Effector memory CD4-positive, alpha-beta T cell (primary cell): Measurements from ENCODE around the gene DCAF7.

Experiments used
- DNase-seq, 3 donors: peaks; one replicate each; pipeline ENCODE4 v3.0.0-alpha.2; 2020
- H3K27ac ChIP-seq: 2 replicates; pipeline ENCODE4 v1.7.0; 2013; ENCODE audit warnings: mild to moderate bottlenecking, low read length, moderate library complexity; ENCODE audit not compliant: insufficient read depth, poor library complexity, severe bottlenecking
- H3K27me3 ChIP-seq: replicated peaks from 2 replicates; pipeline ENCODE4 v1.7.0; 2013; ENCODE audit warnings: mild to moderate bottlenecking, low read length; ENCODE audit not compliant: insufficient read depth, control insufficient read depth, poor library complexity, severe bottlenecking
- H3K36me3 ChIP-seq: 2 replicates; pipeline ENCODE4 v1.7.0; 2013; ENCODE audit warnings: mild to moderate bottlenecking, low read length, moderate library complexity; ENCODE audit not compliant: control insufficient read depth, insufficient read depth
- H3K4me1 ChIP-seq: 2 replicates; pipeline ENCODE4 v1.7.0; 2013; ENCODE audit warnings: low read length, mild to moderate bottlenecking; ENCODE audit not compliant: control insufficient read depth, insufficient read depth, poor library complexity, severe bottlenecking
- H3K4me3 ChIP-seq: 2 replicates; pipeline ENCODE4 v1.7.0; 2013; ENCODE audit warnings: low read length, low read depth, mild to moderate bottlenecking; ENCODE audit not compliant: insufficient read depth, poor library complexity, severe bottlenecking
- H3K9me3 ChIP-seq: 2 replicates; pipeline ENCODE4 v1.7.0; 2013; ENCODE audit warnings: mild to moderate bottlenecking, low read length, moderate library complexity; ENCODE audit not compliant: control insufficient read depth

DCAF7 gene

GRCh38 chr17:63629627-63630026, 79.3 kb downstream of the DCAF7 start:
- H3K9me3 ChIP-seq = no peaks in the 10 kb centered on the region
- H3K27ac ChIP-seq = no peak overlapping the region
- H3K27me3 ChIP-seq = no peaks in the 10 kb centered on the region
- H3K4me1 ChIP-seq = peaks cover 12% of the 10 kb centered on the region
- H3K4me3 ChIP-seq = no peak overlapping the region
- DNase-seq = no peak
- peaks cover 27% of the 10 kb centered on the region for H3K36me3 ChIP-seq

DNA sequence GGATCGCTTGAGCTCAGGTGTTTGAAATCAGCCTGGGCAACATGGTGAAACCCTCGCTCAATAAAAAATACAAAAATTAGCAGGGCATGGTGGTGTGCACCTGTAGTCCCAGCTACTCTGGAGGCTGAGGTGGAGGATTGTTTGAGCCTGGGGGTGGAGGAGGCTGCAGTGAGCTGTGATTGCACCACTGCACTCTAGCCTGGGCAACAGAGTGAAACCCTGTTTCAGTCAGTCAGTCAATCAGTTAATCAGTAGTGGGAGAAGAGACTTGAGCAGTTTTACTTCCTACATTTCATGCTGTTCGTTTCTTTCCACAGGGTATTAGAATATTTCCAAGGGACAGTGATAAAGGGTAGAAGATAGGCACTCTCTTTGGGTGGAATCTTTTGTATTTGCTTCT, 80.8 kb downstream of the DCAF7 start:
- Histone ChIP-seq H3K9me3 (no peaks in the 10 kb centered on the region), H3K27ac (no peak overlapping the region), H3K4me1 (peaks cover 6% of the 10 kb centered on the region), H3K27me3 (no peaks in the 10 kb centered on the region), H3K4me3 (no peak overlapping the region), H3K36me3 (peaks cover 31% of the 10 kb centered on the region)
- DNase-seq = no peak

- Histone ChIP-seq H3K4me3 (no peak overlapping the region), H3K36me3 (peaks cover 37% of the 10 kb centered on the region), H3K27ac (no peak overlapping the region), H3K4me1 (peaks cover 6% of the 10 kb centered on the region), H3K9me3 (no peaks in the 10 kb centered on the region), H3K27me3 (no peaks in the 10 kb centered on the region)
- DNase-seq = no peak
Observed at GRCh38 chr17:63631626-63632025, 81.3 kb downstream of the DCAF7 start.

- H3K4me1 ChIP-seq = peaks cover 6% of the 10 kb centered on the region
- H3K36me3 ChIP-seq = peaks cover 41% of the 10 kb centered on the region
- H3K9me3 ChIP-seq = no peaks in the 10 kb centered on the region
- DNase-seq = no peak
- no peak overlapping the region for H3K27ac ChIP-seq
- H3K4me3 ChIP-seq = no peak overlapping the region
- H3K27me3 ChIP-seq = no peaks in the 10 kb centered on the region
Observed at GRCh38 chr17:63633742-63634141, 83.5 kb downstream of the DCAF7 start.

GRCh38 chr17:63634163-63634562, 83.9 kb downstream of the DCAF7 start:
- no peak overlapping the region for H3K27ac ChIP-seq
- H3K4me3 ChIP-seq = no peak overlapping the region
- H3K27me3 ChIP-seq = no peaks in the 10 kb centered on the region
- H3K4me1 ChIP-seq = peaks cover 6% of the 10 kb centered on the region
- H3K36me3 ChIP-seq = peaks cover 41% of the 10 kb centered on the region
- H3K9me3 ChIP-seq = no peaks in the 10 kb centered on the region
- no peak for DNase-seq

- no peak overlapping the region for H3K27ac ChIP-seq
- no peaks in the 10 kb centered on the region for H3K27me3 ChIP-seq
- DNase-seq = no peak
- H3K9me3 ChIP-seq = no peaks in the 10 kb centered on the region
- H3K4me3 ChIP-seq = no peak overlapping the region
- H3K36me3 ChIP-seq = peaks cover 41% of the 10 kb centered on the region
- peaks cover 6% of the 10 kb centered on the region for H3K4me1 ChIP-seq
Observed at GRCh38 chr17:63634816-63635215, 84.5 kb downstream of the DCAF7 start.

DNA sequence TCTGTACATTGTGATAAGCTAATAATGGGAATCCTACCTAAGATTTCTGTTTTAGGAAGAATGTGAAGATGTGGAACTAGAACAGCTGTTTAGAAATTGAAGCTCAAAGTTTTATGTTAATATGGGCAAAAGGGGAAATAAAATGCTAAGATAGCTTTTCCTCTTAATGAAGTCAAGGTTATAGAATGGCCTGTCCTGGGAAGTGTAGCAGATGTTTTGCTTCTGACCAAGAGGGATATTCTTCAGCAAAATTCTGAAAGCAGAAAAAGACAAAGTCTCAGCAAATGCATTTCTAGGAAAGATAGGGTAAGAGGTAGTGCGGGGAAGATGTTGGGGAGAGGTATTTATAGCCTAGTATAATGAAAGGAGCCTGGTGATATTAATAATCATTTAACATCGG, 85.0 kb downstream of the DCAF7 start:
- Histone ChIP-seq H3K9me3 (no peaks in the 10 kb centered on the region), H3K36me3 (peaks cover 41% of the 10 kb centered on the region)

DNA sequence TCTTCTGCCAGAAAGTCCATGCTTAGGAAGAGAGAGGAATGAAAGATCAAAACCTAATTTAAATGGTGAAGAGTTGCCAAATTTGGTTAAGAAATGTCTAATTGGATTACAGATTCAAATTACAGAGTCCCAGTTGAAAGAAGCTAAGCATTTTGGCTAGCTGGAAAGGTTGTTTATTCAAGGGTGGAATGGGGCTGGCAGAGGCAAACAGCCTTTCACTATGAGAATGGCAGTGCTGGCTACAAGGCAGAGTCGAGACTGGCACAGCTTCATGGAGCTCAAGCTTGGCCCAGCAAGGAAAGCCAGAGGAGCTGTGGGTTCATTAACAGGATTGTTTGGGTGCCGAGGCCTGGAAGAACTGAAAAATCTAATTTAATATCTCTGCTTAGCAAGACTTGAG, 85.5 kb downstream of the DCAF7 start:
- H3K27me3 ChIP-seq = no peaks in the 10 kb centered on the region
- H3K27ac ChIP-seq = no peak overlapping the region
- H3K4me1 ChIP-seq = peaks cover 6% of the 10 kb centered on the region
- H3K4me3 ChIP-seq = no peak overlapping the region
- peaks cover 41% of the 10 kb centered on the region for H3K36me3 ChIP-seq
- H3K9me3 ChIP-seq = no peaks in the 10 kb centered on the region
- no peak for DNase-seq

More for the DNA sequence above, 85.0 kb downstream of the DCAF7 start:
- DNase-seq = no peak
- no peak overlapping the region for H3K4me3 ChIP-seq
- H3K27me3 ChIP-seq = no peaks in the 10 kb centered on the region
- no peak overlapping the region for H3K27ac ChIP-seq
- H3K4me1 ChIP-seq = peaks cover 6% of the 10 kb centered on the region

- H3K4me3 ChIP-seq = no peak overlapping the region
- H3K4me1 ChIP-seq = peaks cover 1% of the 10 kb centered on the region
- no peaks in the 10 kb centered on the region for H3K9me3 ChIP-seq
Observed at GRCh38 chr17:63639125-63639524, 88.8 kb downstream of the DCAF7 start.

DNA sequence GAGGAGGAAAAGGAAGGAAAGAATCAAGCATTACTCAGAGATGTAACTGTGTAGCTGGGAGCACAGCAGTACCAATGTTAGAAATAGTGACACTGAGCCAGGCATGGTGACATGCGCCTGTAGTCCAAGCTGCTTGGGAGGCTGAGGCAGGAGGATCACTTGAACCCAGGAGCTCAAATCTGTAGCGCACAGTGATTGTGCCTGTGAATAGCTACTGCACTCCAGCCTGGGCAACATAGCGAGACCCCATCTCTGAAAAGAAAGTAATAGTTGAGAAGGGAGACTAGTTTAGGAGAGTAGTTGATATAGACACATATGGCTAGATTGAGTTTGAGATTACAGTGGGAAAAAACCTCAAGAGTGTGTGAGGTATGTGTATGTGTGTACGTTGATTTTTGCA, 89.8 kb downstream of the DCAF7 start:
- Histone ChIP-seq H3K9me3 (no peaks in the 10 kb centered on the region), H3K27ac (no peak overlapping the region), H3K27me3 (no peaks in the 10 kb centered on the region), H3K4me3 (no peak overlapping the region), H3K4me1 (no peaks in the 10 kb centered on the region), H3K36me3 (peaks cover 18% of the 10 kb centered on the region)
- no peak for DNase-seq

More at GRCh38 chr17:63639125-63639524, 88.8 kb downstream of the DCAF7 start:
- H3K27ac ChIP-seq = no peak overlapping the region
- no peak for DNase-seq
- H3K36me3 ChIP-seq = peaks cover 25% of the 10 kb centered on the region
- no peaks in the 10 kb centered on the region for H3K27me3 ChIP-seq
